ENCODE results near the gene EVC2. TPM values are rescaled to one million over a fixed set of nuclear protein-coding genes. Genes with fewer than 3 reads are reported as not detected.

EVC2 gene
- total and polyA plus RNA-seq, 2 of the 13 experiments (the other 11 are each of a cell fraction or from before 2014, with no cell fraction given) = not detected

GRCh38 chr4:5711479-5712184, 3.3 kb upstream of the EVC2 start (continued):
- TF ChIP-seq ZNF766 (CRISPR knock-in tag; IDR thresholded peaks at IDR 0.05; ENCODE audit: borderline replicate concordance) (no peak), RXRB (CRISPR knock-in tag; IDR thresholded peaks at IDR 0.05; ENCODE audit: borderline replicate concordance) (no peak), TRAFD1 (CRISPR knock-in tag; IDR thresholded peaks at IDR 0.05; ENCODE audit: borderline replicate concordance) (no peak), TP53 (CRISPR knock-in tag; conservative IDR thresholded peaks at IDR 0.05) (no peak), TAF15 (IDR thresholded peaks at IDR 0.05; ENCODE audit: low read depth, low read length, poor library complexity, severe bottlenecking) (no peak), ZNF784 (CRISPR knock-in tag; IDR thresholded peaks at IDR 0.05; ENCODE audit: borderline replicate concordance) (no peak), ZNF547 (CRISPR knock-in tag; IDR thresholded peaks at IDR 0.05) (no peak), HOMEZ (CRISPR knock-in tag; IDR thresholded peaks at IDR 0.05; ENCODE audit: low read depth) (no peak), FOSL1 (CRISPR knock-in tag; IDR thresholded peaks at IDR 0.05; ENCODE audit: borderline replicate concordance) (no peak), ZBTB2 (CRISPR knock-in tag; IDR thresholded peaks at IDR 0.05; ENCODE audit: low read depth) (no peak), CREM (IDR thresholded peaks at IDR 0.05) (no peak), CREM (CRISPR knock-in tag; IDR thresholded peaks at IDR 0.05) (no peak), ZNF17 (CRISPR knock-in tag; IDR thresholded peaks at IDR 0.05) (no peak), PREB (CRISPR knock-in tag; IDR thresholded peaks at IDR 0.05) (no peak), ZNF710 (CRISPR knock-in tag; IDR thresholded peaks at IDR 0.05; ENCODE audit: borderline replicate concordance) (no peak), SOX13 (IDR thresholded peaks at IDR 0.05) (no peak), SOX13 (CRISPR knock-in tag; conservative IDR thresholded peaks at IDR 0.05 in 1 of 2, IDR thresholded peaks at IDR 0.05 in 1 of 2) (no peak), ZBTB7A (CRISPR knock-in tag; IDR thresholded peaks at IDR 0.05) (0 out of 2 replicates have a peak, but pooled peaks have one; percentile 32), CC2D1A (CRISPR knock-in tag; IDR thresholded peaks at IDR 0.05) (no peak), TBX2 (CRISPR knock-in tag; IDR thresholded peaks at IDR 0.05; ENCODE audit: borderline replicate concordance) (no peak), ZNF207 (IDR thresholded peaks at IDR 0.05; ENCODE audit: borderline replicate concordance) (no peak)
